HEK293T (cell line): Measurements from ENCODE around the gene DGLUCY.

Experiments used
- BHLHE40 ChIP-seq: fragments of 450-650 bp; IDR thresholded peaks from 2 replicates; pipeline ENCODE4 v1.6.1; 2016; ENCODE audit warnings: mild to moderate bottlenecking, moderate library complexity, borderline replicate concordance
- ELF4 ChIP-seq: fragments of 450-650 bp; IDR thresholded peaks from 2 replicates; pipeline ENCODE4 v1.6.1; 2017; ENCODE audit warnings: antibody characterized with exemption
- LEF1 ChIP-seq: fragments of 450-650 bp; IDR thresholded peaks from 2 replicates; pipeline ENCODE4 v1.6.1; 2017; ENCODE audit warnings: mild to moderate bottlenecking, borderline replicate concordance
- NFRKB ChIP-seq: fragments of 450-650 bp; IDR thresholded peaks from 2 replicates; pipeline ENCODE4 v1.6.1; 2016; ENCODE audit warnings: mild to moderate bottlenecking, moderate library complexity
- PKNOX1 ChIP-seq: fragments of 450-650 bp; IDR thresholded peaks from 2 replicates; pipeline ENCODE4 v1.6.1; 2016
- SP1 ChIP-seq: fragments of 450-650 bp; IDR thresholded peaks from 2 replicates; pipeline ENCODE4 v1.6.1; 2017
- SUZ12 ChIP-seq: fragments of 450-650 bp; IDR thresholded peaks from 2 replicates; pipeline ENCODE4 v1.6.1; 2016; ENCODE audit warnings: mild to moderate bottlenecking
- TARDBP ChIP-seq: fragments of 450-650 bp; IDR thresholded peaks from 2 replicates; pipeline ENCODE4 v1.6.1; 2016

- TF ChIP-seq ELF4 (no peak), NFRKB (no peak), SUZ12 (no peak), LEF1 (no peak), PKNOX1 (no peak), SP1 (no peak), TARDBP (no peak), BHLHE40 (no peak)
These were observed 130.6 kb downstream of the DGLUCY start, which contains the start of gene GPR68 for GRCh38 chr14:91244501-91244901.
